ENCODE data around the gene FBXL13. TPM values are rescaled to one million over a fixed set of nuclear protein-coding genes. Genes with fewer than 3 reads are reported as not detected.

Gene FBXL13
- total and polyA plus RNA-seq, 8 donors: 0.80 to 25.3 (median 6.0) TPM; not detected in 1

DNA sequence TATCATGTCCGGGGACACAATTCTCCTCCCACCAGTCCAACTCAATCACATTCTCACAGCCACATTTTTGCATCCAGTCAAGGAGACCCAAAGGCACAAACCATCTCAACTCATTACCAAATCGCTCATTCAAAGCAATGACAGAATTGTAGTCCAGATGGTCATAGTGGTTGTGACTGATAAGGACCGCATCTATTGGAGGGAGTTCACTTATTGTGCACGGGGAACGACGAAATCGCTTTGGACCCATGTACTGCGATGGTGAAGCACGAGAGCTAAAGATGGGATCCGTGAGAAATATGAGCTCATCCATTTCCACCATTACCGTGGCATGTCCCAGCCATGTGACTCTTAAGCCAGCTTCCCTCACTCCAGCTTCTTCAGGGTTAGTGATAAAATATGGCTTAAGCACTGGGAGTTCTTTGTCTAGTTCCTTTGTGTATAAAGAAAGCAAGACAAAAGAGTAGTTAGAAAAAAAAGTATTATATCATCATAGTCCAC, 45.2 kb upstream of the FBXL13 start:
- H3K27me3 ChIP-seq: no peaks in the 10 kb centered on the region
- no peak overlapping the region for H3K27ac ChIP-seq
- DNase-seq: no peak
- H3K9me3 ChIP-seq: no peaks in the 10 kb centered on the region
- WGBS, 5 donors: 95 to 98% (median 97%) methylated on average over 11 of the region's 11 CpGs
- H3K4me3 ChIP-seq: no peak overlapping the region
- peaks cover 11 to 71% (median 51%) of the 10 kb centered on the region in 4 donors for H3K36me3 ChIP-seq
- intact Hi-C loops (cut with DNase I; ENCODE audit: low total_unique reads): no loop called here
- TF ChIP-seq POLR2A (IDR thresholded peaks at IDR 0.05): no peak
- no peak for TF ChIP-seq EP300 (IDR thresholded peaks at IDR 0.05)
- no peak for TF ChIP-seq CTCF (IDR thresholded peaks at IDR 0.05)
- TF ChIP-seq POLR2AphosphoS5 (IDR thresholded peaks at IDR 0.05): no peak
- H3K4me1 ChIP-seq: peaks cover 0 to 15% (median 0%) of the 10 kb centered on the region in 4 donors

- Histone ChIP-seq H3K27me3 (no peaks in the 10 kb centered on the region), H3K4me3 (no peak overlapping the region), H3K4me1 (peaks cover 0 to 15% (median 0%) of the 10 kb centered on the region in 4 donors), H3K27ac (no peak overlapping the region), H3K9me3 (no peaks in the 10 kb centered on the region), H3K36me3 (peaks cover 11 to 65% (median 55%) of the 10 kb centered on the region in 4 donors)
- intact Hi-C loops (cut with DNase I; ENCODE audit: low total_unique reads): no loop called here
- no peak for DNase-seq
- 86 to 92% (median 88%) methylated on average over 2 of the region's 2 CpGs for WGBS, 5 donors
- TF ChIP-seq POLR2AphosphoS5 (IDR thresholded peaks at IDR 0.05) (no peak), CTCF (IDR thresholded peaks at IDR 0.05) (no peak), POLR2A (IDR thresholded peaks at IDR 0.05) (no peak), EP300 (IDR thresholded peaks at IDR 0.05) (no peak)
Observed at GRCh38 chr7:103117465-103117864, 42.9 kb upstream of the FBXL13 start.

- Histone ChIP-seq H3K4me1 (peaks cover 0 to 13% (median 0%) of the 10 kb centered on the region in 4 donors), H3K27me3 (no peaks in the 10 kb centered on the region), H3K27ac (no peak overlapping the region), H3K36me3 (peaks cover 11 to 64% (median 54%) of the 10 kb centered on the region in 4 donors), H3K4me3 (no peak overlapping the region), H3K9me3 (no peaks in the 10 kb centered on the region)
- no peak for TF ChIP-seq POLR2A (IDR thresholded peaks at IDR 0.05)
- intact Hi-C loops (cut with DNase I; ENCODE audit: low total_unique reads): no loop called here
- no peak for DNase-seq
Observed at GRCh38 chr7:103116991-103117390, 42.4 kb upstream of the FBXL13 start.

- peaks cover 0 to 9% (median 0%) of the 10 kb centered on the region in 4 donors for H3K4me1 ChIP-seq
- intact Hi-C loops (cut with DNase I; ENCODE audit: low total_unique reads): no loop called here
- DNase-seq: no peak
- no peak overlapping the region for H3K27ac ChIP-seq
- peaks cover 11 to 64% (median 52%) of the 10 kb centered on the region in 4 donors for H3K36me3 ChIP-seq
- 36 to 67% (median 50%) methylated on average over 1 of the region's 1 CpG for WGBS, 5 donors
- H3K27me3 ChIP-seq: no peaks in the 10 kb centered on the region
- no peaks in the 10 kb centered on the region for H3K9me3 ChIP-seq
- no peak for TF ChIP-seq CTCF (IDR thresholded peaks at IDR 0.05)
- no peak for TF ChIP-seq POLR2AphosphoS5 (IDR thresholded peaks at IDR 0.05)
- TF ChIP-seq POLR2A (IDR thresholded peaks at IDR 0.05): no peak
- TF ChIP-seq EP300 (IDR thresholded peaks at IDR 0.05): no peak
- H3K4me3 ChIP-seq: no peak overlapping the region
Observed at GRCh38 chr7:103116511-103116910, 41.9 kb upstream of the FBXL13 start.

GRCh38 chr7:103115771-103116170, 41.2 kb upstream of the FBXL13 start:
- DNase-seq: no peak
- intact Hi-C loops (cut with DNase I; ENCODE audit: low total_unique reads): no loop called here
- Histone ChIP-seq H3K4me1 (peaks cover 0 to 8% (median 0%) of the 10 kb centered on the region in 4 donors), H3K27me3 (no peaks in the 10 kb centered on the region), H3K36me3 (peaks cover 7 to 57% (median 45%) of the 10 kb centered on the region in 4 donors), H3K9me3 (no peaks in the 10 kb centered on the region), H3K27ac (no peak overlapping the region), H3K4me3 (no peak overlapping the region)
- 87 to 97% (median 92%) methylated on average over 4 of the region's 4 CpGs for WGBS, 5 donors
- TF ChIP-seq POLR2A (IDR thresholded peaks at IDR 0.05): no peak
- no peak for TF ChIP-seq EP300 (IDR thresholded peaks at IDR 0.05)
- TF ChIP-seq POLR2AphosphoS5 (IDR thresholded peaks at IDR 0.05): no peak
- TF ChIP-seq CTCF (IDR thresholded peaks at IDR 0.05): no peak
